Mammary epithelial cell (primary cell): Measurements from ENCODE around the gene ERVMER34-1.

Experiments
- CTCF ChIP-seq, 2 donors: IDR thresholded peaks in 1 of 2; conservative IDR thresholded peaks in 1 of 2; 2 replicates each; pipeline ENCODE4 v1.5.1; 2011 to 2012; ENCODE audit warnings: inconsistent platforms in 2 of 2, low read length in 2 of 2, mild to moderate bottlenecking in 2 of 2, control low read depth in 1 of 2, low read depth in 1 of 2; ENCODE audit not compliant: insufficient read depth in 1 of 2; ENCODE audit errors: extremely low read depth in 1 of 2
- EZH2 ChIP-seq: IDR thresholded peaks from 2 replicates; pipeline ENCODE4 v1.6.1; 2012; ENCODE audit warnings: low read length, inconsistent platforms, borderline replicate concordance

- TF ChIP-seq EZH2 (no peak), CTCF (conservative IDR thresholded peaks at IDR 0.05 in 1 of 2, IDR thresholded peaks at IDR 0.05 in 1 of 2; ENCODE audit: extremely low read depth in 1 of 2, insufficient read depth in 1 of 2, low read depth in 1 of 2, low read length in 2 of 2) (no peak)
These were observed 33.1 kb downstream of the ERVMER34-1 start for GRCh38 chr4:52718123-52718522.
